Lower leg skin (tissue), 4 donors: ENCODE data around the gene GPX4. TPM values are rescaled to one million over a fixed set of nuclear protein-coding genes. Genes with fewer than 3 reads are reported as not detected.

Experiments used
- DNase-seq, 2 donors: peaks; one replicate each; pipeline ENCODE4 v3.0.0-alpha.2; 2019; ENCODE audit warnings: low spot score in 2 of 2
- H3K4me3 ChIP-seq: fragments of 200-600 bp; sonication (generic); 2 replicates; pipeline ENCODE4 v1.5.1; 2017; ENCODE audit warnings: mild to moderate bottlenecking, low read depth; ENCODE audit not compliant: poor library complexity, severe bottlenecking
- POLR2A ChIP-seq, 2 donors: fragments of 450-650 bp; IDR thresholded peaks; one replicate each; pipeline ENCODE4 v1.6.1; 2016 to 2017; ENCODE audit warnings: antibody characterized with exemption in 2 of 2, mild to moderate bottlenecking in 1 of 2, moderate library complexity in 1 of 2
- WGBS, 2 donors: methylation state at CpG; one replicate each; pipeline ENCODE4 v1.1.5; 2018; 5-methylcytosine and 5-hydroxymethylcytosine counted together
- intact Hi-C: fragments of 100-400 bp; cut with DNase I; formaldehyde crosslinking; loops from one replicate; pipeline ENCODE4 v1.15.0; 2023; ENCODE audit warnings: low total_unique reads
- total RNA-seq, 4 donors: library from RNA; depleted of rRNA; stranded (reverse); fragments of >200 nt; gene quantifications; one replicate each; pipeline ENCODE4 v1.1.0, GENCODE V29; 2016
- TF ChIP-seq, protein P1 (sequence below), 3 donors: fragments of 450-650 bp; IDR thresholded peaks; one replicate each; pipeline ENCODE4 v1.5.1; 2016; ENCODE audit warnings: antibody characterized with exemption in 3 of 3, mild to moderate bottlenecking in 3 of 3, moderate library complexity in 2 of 3

Gene GPX4
- total RNA-seq, 4 donors from 2014 or later = 375 to 507 (median 469) TPM

DNA sequence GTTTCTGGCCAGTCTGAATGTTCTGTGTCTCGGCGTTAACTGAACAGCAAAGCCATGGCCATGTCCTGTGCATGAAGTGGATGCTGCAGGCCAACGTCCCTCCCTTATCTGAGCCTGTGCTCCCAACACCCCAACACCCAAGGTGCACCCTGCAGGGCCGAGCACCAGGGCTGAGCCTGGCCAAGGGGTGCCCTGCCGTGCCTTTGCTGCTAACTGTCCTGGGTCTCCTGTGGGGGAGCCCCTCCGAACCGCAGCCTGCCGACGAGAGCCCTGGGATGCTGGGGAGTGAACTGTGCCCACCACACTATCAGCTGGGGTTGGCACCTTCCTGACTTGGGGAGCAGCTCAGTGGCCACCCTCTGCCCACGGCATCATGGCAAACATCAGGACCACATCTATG lies 17.6 kb downstream of the GPX4 start:
- 84 to 98% methylated on average over 4 to 6 of the region's 10 CpGs for WGBS, 2 donors
- no peak overlapping the region for H3K4me3 ChIP-seq
- no peak for DNase-seq
- intact Hi-C loops = no loop called here
- TF ChIP-seq, protein P1, sequence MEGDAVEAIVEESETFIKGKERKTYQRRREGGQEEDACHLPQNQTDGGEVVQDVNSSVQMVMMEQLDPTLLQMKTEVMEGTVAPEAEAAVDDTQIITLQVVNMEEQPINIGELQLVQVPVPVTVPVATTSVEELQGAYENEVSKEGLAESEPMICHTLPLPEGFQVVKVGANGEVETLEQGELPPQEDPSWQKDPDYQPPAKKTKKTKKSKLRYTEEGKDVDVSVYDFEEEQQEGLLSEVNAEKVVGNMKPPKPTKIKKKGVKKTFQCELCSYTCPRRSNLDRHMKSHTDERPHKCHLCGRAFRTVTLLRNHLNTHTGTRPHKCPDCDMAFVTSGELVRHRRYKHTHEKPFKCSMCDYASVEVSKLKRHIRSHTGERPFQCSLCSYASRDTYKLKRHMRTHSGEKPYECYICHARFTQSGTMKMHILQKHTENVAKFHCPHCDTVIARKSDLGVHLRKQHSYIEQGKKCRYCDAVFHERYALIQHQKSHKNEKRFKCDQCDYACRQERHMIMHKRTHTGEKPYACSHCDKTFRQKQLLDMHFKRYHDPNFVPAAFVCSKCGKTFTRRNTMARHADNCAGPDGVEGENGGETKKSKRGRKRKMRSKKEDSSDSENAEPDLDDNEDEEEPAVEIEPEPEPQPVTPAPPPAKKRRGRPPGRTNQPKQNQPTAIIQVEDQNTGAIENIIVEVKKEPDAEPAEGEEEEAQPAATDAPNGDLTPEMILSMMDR (IDR thresholded peaks at IDR 0.05) = no peak
- no peak for TF ChIP-seq POLR2A (IDR thresholded peaks at IDR 0.05)

DNA sequence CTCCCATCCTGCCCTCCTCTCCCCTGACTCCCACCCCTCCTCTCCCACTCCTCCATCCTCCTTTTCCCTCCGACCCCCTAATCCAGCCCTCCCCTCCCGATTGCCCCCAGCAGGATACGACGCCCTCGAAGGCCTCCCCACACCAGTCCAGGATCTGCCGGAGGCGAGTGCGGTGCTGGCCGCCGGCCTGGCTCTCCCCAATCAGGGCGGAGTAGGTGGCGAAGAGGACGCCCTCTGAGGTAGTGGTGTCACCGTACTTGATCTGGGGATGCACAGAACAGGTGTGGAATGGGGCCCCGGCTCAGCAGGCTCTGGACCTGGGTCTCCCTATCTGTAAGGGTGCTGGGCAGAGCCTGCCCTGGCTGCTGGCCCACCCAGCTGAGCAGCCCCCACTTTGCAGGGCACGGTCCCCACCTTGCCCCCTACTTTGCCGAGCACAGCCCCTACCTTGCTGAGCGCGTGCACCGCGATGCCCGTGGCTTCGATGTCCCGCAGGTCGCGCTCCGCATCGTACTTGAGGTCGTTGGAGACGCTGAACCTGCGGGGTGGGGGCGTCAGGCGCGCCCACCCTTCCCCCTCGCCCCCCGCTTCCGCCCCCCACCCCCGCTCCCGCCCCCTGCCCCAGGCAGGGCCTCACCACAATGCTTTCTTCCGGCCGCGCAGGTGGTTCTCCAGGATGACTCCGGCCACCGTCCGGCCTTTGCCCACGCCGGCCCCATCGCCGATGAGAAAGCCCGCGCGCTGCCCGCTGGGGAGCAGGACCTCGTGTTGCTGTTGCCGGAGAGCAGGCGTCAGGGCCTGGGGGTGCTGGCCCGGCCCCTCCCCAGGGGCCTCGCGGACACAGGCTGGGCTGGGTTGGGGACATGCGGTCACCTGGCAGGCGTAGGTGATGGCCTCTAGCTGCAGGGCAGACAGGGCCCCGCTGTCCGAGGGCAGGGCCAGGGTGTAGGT lies 18.5 kb downstream of the GPX4 start:
- TF ChIP-seq, protein P1 (IDR thresholded peaks at IDR 0.05) = no peak
- TF ChIP-seq POLR2A (IDR thresholded peaks at IDR 0.05) = no peak
- WGBS, 2 donors = 94 to 95% methylated on average over 63 of the region's 63 CpGs
- DNase-seq = no peak
- intact Hi-C loops = no loop called here
- H3K4me3 ChIP-seq = no peak overlapping the region

DNA sequence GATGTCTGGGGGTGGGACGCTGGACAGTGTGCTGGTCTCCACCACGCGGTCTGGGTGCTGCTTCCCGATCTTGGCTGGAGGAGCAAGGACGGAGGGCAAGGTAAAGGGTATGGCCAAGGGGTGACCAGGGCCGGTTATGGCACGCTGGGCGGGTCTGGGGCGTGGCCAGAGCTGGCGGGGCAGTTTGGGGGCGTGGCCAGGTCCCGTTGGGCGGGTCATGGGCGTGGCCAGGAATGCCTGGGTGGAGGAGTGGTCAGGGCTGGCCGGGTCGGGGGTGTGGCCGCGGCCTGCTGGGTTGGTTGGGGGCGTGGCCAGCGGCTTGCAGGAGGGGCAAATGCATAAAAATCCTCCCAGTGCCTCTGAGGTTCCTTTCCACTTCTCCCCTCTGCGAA lies 19.2 kb downstream of the GPX4 start:
- TF ChIP-seq POLR2A (IDR thresholded peaks at IDR 0.05) = no peak
- TF ChIP-seq, protein P1 (IDR thresholded peaks at IDR 0.05) = no peak
- intact Hi-C loops = no loop called here
- no peak overlapping the region for H3K4me3 ChIP-seq
- WGBS, 2 donors = 46 to 53% methylated on average over 21 of the region's 21 CpGs
- peak in 1 of 2 donors; percentile 86 for DNase-seq

DNA sequence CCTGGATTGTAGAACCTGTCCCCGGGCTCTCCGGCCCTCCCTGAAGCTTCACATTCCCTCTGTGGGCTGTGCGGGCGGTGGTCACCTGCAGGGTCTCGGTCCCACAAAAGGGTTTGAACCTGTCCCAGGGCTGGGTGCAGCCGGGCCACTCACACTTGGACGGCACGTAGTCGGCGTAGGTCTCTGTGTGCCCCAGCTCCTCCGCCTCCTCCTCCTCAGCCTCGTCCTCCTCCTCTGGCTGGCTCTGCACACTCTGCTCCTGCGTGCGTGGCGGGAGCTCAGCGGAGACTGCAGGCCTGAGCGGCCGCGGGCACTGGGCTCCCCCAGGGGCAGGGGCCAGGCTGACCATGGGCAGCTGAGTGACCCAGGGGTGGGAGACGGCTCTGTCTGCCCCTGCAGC lies 19.6 kb downstream of the GPX4 start:
- DNase-seq = no peak
- WGBS, 2 donors = 92 to 98% methylated on average over 18 to 20 of the region's 20 CpGs
- H3K4me3 ChIP-seq = no peak overlapping the region
- intact Hi-C loops = no loop called here
- TF ChIP-seq, protein P1 (IDR thresholded peaks at IDR 0.05) = no peak
- TF ChIP-seq POLR2A (IDR thresholded peaks at IDR 0.05) = no peak

DNA sequence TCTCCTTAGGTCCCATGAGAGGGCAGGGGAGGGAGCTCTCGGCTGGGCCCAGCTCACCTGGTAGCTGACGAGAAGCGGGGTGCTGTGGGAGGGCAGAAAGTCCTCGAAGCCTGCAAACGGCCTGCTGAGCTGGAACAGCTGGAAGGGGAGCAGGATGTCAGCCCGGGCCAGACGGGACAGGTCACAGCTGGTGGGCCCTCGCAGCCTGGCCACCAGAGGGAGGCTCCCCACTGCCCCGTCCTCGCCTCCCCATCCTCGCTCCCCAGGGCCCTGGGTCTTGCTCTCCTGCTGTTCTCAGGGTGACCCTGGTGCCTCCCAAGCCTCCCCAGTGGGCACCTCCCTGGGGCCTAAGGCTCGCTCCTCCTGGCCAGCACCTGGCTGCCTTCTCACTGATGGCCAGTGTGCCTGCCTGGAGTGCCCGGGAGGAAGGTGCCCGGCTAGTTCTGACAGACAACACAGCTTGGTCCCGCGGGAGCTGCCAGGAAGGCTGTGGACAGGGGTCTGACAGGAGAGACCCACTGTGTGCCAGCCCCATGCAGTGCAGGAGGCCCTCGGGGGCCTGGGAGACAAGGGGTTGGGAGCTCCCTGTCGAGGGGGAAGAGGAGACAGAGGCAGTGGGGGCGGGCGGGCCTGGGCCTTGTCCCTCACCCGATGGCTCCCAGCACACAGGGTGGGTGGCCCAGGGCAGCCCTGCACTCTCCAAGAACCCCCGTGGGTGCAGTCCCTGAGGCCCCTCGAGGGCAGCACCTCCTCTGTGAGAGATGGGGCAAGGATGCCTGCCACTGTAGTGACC lies 20.3 kb downstream of the GPX4 start:
- H3K4me3 ChIP-seq = no peak overlapping the region
- no peak for DNase-seq
- 86 to 90% methylated on average over 17 to 22 of the region's 23 CpGs for WGBS, 2 donors
- intact Hi-C loops = no loop called here
- TF ChIP-seq, protein P1 (IDR thresholded peaks at IDR 0.05) = no peak
- TF ChIP-seq POLR2A (IDR thresholded peaks at IDR 0.05) = no peak
